Cortex of kidney (tissue), 1 donor: ENCODE data around the gene CTSE.

Source experiments
- DNase-seq: peaks from one replicate; lab custom pipeline; 2025; lab: John Stamatoyannopoulos, UW

CTSE gene

GRCh38 chr1:205971082-205971481 lies 52.6 kb downstream of the CTSE start:
- DNase-seq: no peak

- DNase-seq: no peak
Measured at GRCh38 chr1:205970486-205970885, 53.2 kb downstream of the CTSE start.

GRCh38 chr1:205969229-205969628 lies 54.5 kb downstream of the CTSE start:
- DNase-seq: no peak

- DNase-seq: no peak
Measured at GRCh38 chr1:205967554-205968335, 56.0 kb downstream of the CTSE start.

GRCh38 chr1:205965036-205965884 lies 58.4 kb downstream of the CTSE start:
- DNase-seq: no peak

- DNase-seq: no peak
Measured at GRCh38 chr1:205963352-205964155, 60.1 kb downstream of the CTSE start.

GRCh38 chr1:205962821-205963221 lies 60.9 kb downstream of the CTSE start:
- DNase-seq: no peak

- no peak for DNase-seq
Measured at GRCh38 chr1:205961991-205962820, 61.5 kb downstream of the CTSE start.

GRCh38 chr1:205961405-205961804 lies 62.3 kb downstream of the CTSE start:
- DNase-seq: no peak

- no peak for DNase-seq
Measured at GRCh38 chr1:205959789-205960188, 63.9 kb downstream of the CTSE start.
